GM21390 (cell line): ENCODE measurements around the gene ABLIM1.

Experiments
- ATAC-seq: cut with Tn5 transposase; IDR thresholded peaks from one replicate; pipeline ENCODE4 v1.9.1; 2021; ENCODE audit not compliant: unreplicated experiment

ABLIM1 gene

DNA sequence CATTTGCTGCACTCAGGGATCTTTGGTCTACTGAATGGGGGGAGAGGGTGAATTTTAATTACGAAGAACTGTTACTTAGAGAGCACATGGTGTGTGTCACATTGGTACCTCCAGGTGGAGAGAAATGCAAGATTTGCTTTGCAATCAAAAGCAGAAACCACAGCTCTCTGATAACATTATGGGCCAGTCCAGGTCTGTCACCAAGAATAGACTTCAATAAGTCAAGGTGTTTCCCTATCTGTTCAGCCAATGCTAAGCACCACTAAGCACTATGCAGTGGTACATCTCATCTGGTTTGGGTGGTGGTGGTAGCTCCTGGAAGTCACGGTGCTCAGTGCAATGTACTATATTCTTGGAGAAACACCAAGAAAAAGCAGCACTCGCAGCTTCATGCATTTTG lies 134.2 kb downstream of the ABLIM1 start:
- ATAC-seq = no peak

DNA sequence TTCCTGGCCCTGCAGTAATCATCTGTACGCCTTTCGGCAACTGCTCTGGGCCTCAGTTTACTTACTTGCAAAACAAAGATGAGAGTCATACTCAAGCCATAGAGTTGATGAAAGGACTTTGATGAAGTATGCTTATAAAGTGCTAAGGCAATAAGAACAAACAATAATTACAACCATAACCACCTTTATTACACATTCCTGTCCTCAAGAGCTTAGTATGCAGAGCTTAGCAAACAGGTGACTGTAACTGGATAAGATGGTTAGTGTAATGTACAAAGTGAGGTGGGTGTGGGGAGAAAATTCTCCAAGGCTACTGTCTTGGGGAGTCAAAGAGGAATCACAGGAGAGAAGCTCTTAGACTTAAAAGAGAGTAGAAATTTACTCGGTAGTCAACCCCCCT lies 136.8 kb downstream of the ABLIM1 start:
- ATAC-seq = no peak

DNA sequence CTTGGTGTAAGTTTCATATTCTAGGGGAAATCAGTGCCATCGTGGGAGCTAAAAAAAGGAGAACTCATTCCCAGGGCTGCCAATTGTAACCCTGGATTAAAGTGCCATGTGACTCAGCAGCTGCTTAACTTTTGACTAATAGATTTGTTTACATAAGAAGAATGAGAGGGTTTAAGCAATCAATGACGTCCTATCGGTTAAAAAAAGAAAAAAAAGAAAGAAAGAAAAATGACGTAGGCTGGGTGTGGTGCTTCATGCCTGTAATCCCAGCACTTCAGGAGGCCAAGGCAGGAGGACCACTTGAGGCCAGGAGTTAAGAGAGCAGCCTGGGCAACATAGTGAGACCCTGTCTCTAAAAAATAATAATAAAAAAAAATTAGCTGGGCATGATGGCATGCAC lies 137.6 kb downstream of the ABLIM1 start:
- no peak for ATAC-seq

DNA sequence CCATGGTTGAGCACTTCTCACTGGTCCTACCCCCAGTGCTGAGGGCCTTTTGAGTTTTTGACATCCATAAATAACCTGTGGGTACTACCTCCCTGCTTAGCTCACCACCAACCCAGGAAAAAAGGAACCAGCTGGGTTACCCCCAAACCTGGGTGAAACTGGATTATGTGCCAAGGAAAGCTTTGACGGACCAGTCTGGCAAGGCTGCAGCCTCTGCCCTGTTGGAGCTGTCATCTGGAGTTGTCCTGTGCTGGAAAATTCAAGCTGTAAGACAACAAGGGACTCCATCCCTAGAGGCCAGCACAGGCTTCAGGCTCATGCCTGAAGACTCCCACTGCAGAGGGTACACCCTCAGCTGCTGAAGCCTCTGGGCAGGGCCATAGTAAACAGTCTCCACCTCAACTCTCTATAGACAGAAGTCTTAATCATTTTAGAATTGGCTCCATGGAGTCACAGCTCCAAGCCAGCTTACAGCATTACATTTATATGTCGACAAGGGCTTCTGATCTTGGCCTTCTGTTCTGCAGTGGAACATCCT lies 138.2 kb downstream of the ABLIM1 start:
- no peak for ATAC-seq

DNA sequence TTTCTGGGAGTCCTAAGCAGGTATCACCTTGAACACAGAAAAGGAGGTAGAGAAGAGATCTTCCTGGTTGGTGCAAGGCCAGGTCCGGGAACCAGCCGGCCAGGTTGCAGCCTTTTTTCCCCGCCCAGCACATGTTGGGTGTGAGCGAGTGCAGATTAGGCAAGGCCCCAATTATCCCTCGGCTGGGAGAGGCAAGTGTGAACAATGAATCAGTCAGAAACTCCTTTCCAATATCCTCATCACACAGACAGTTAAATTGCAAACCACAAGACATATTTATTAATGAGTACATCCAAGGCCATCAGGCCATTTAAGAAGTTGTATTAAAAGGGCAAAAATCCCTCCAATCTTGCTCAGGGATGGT lies 138.8 kb downstream of the ABLIM1 start:
- no peak for ATAC-seq

DNA sequence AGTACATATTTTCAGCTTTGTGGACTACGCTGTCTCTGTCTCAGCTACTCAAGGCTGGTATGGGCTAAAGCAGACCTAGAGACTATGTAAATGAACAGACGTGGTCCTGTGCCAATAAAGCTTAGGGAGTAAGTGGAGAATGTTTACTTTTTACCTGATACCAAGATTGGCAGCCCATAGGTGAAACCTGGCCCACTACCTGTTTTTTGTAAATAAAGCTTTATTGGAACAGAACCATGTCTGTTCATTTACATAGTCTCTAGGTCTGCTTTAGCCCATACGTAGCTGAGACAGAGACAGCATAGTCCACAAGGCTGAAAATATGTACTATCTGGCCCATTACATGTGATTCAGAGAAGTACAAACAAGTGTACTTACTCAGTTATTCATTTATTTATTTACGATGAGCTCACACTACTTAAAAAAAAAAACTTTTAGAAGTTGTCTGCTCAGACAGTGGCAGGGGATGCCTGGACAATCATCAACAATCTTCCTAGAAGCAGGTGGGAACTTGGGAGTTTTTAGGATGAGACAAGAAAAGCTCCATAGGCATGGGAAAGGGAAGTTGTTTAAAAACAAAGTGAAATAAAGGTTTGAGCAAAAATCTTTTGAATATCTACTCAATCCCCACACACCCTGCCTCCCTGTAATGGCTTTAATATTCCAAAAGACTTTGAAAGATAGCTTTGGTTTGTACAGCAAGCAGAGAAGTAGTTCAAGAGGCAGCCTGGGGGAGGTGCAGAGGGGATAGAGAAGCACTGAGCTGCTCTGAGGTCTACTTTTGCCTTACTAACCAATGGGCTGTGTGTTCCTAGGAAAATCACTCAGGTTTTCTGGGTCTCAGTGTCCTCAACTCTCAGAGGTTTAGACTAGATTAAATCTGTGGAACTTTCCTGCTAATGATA lies 139.4 kb downstream of the ABLIM1 start:
- no peak for ATAC-seq

DNA sequence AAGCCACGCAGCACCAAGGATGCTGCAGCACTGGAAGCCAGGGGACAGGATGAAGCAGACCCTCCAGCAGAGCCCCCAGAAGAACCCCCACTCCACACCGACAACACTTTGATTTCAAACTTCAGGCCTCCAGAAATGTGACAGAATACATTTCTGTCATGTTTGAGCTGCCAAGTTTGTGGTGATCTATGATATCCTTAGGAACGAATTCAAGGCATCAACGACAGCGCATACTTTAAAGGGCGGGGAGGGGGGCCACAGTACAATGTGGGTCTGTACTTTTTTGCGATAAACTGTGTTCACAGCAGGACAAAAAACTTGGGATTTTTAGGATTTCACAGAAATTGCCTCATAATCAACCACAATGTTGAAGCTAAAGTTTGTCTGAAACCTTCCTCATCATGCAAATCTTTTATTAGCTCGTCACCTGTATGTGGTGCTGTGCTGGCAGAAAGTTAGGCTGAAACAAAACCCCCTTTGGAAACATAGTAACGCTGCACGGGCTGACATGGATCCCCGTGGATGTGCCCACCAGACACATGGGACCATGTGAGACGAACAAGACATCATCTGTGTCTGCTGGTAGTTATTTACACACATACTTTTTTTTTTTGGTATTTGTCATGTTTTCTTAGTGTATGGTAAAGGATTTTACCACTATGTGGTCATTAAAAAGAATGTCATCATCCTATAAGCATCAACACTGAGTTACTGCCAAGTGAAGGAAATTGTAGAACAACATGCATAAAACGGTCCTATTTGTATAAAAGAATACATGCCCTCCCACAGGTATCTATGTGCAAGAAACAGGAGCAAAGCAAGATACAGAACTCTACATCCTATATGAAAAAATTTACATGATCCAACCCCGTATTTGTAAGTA lies 140.5 kb downstream of the ABLIM1 start:
- ATAC-seq = no peak

DNA sequence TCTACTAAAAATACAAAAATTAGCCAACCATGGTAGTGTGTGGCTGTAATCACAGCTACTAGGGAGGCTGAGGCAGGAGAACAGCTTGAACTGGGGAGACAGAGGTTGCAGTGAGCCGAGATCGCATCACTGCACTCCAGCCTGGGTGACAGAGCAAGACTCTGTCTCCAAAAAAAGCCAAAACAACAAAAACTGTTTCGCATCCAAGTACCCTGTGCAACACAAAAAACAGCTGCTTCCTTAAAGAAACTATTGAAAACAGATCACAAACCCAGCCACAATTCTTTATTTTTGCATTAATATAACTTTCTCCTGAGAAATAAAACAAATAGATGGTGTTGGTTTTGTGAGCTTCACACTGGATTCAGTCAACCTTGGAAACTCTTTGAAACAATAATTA lies 141.7 kb downstream of the ABLIM1 start:
- ATAC-seq = no peak

DNA sequence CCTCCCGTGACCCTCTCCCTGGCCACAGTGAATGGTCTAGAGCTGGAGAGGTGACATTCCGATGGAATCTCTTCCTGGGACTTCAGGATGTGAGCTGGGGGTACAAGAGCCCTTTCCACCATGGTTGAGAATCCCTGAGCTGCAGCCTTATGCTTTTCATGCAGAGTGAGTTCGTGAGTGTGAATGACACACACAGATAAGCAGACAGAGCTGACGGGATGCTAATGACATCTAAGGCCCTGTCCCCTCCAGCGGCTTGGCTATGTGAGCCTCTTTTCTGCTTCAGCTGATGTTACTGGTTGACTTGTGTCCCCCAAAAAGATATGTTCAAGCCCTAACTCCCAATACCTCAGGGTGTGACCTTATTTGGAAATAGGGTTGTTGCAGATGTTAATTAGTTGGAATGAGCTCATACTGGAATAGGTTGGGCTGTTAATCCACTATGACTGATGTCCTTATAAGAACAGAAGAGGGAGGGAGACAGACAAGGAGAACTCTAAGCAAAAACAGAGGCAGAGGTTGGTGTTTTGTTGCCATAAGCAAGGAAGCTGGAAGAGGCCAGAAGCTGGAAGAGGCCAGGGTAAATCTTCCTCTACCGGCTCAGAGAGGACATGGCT lies 142.7 kb downstream of the ABLIM1 start:
- ATAC-seq = no peak

DNA sequence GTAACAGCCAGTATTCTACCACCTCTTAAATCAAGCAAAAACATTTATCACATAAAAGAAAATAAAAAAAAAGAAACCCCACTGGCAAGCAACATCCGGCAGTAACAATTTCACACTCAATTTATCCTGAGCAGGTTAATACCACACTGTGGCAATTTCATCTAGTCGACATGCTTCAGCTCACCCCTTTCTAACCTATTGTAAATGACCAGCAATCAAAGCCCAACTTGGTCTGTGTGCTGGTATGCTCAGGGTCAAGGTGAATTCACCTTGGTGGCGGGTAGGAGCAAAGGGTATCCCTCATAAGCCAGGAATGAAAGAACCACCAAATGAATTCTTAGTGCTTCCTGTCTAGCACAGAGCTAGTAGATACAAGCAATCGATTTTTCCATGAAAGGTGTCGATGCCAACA lies 144.7 kb downstream of the ABLIM1 start:
- ATAC-seq = no peak

DNA sequence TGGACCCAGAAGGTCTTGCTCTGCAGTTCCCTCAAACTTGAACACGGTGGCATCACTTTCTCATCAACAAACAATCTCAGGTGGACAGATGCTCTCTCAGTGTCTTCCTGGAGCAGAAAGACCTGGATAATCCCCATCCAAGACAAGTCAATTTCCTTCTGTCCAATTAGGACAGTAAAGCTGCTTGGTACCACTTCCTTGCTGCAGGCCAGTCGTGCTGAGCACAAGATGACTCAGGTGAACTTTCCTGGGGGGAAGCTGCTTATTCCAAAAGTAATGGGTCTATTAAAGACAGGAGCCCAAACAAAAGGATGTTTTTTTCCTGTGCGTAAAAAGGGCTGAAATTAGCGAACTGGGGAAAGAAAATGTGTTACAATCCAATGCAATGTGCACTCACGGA lies 146.2 kb downstream of the ABLIM1 start:
- ATAC-seq = no peak

DNA sequence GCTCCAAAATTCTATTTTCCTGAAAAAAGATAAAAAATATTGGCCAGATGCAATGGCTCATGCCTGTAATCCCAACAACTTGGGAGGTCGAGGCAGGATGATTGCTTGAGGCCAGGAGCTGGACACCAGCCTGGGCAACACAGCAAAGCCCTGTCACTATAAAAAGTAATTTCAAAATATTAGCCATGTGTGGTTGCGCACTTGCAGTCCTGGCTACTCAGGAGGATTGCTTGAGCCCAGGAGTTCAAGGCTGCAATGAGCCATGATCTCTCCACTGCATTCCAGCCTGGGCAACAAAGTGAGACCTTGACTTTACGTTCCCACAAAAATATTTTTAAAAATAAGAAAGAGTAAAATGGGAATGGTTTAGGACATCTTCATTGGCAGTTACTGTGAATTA lies 149.7 kb downstream of the ABLIM1 start:
- no peak for ATAC-seq

DNA sequence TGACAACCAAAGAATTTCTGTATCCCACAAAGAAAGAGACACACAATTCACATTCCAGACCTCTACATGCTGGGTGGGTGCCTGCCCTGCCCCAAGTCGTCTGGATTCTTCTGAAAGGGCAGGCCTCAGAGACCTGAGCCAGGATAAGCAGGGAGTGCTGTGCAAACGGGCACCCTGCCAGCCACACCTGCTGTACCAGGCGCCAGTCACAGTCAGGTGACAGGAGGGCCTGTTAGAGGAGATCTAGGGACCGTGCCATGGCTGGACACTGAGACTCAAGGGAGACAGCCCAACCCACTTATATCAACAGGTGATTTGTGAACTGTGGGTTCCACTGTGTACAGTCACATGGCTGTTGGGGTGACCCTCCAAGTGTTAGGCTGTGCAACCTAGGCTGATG lies 150.6 kb downstream of the ABLIM1 start:
- ATAC-seq = no peak

DNA sequence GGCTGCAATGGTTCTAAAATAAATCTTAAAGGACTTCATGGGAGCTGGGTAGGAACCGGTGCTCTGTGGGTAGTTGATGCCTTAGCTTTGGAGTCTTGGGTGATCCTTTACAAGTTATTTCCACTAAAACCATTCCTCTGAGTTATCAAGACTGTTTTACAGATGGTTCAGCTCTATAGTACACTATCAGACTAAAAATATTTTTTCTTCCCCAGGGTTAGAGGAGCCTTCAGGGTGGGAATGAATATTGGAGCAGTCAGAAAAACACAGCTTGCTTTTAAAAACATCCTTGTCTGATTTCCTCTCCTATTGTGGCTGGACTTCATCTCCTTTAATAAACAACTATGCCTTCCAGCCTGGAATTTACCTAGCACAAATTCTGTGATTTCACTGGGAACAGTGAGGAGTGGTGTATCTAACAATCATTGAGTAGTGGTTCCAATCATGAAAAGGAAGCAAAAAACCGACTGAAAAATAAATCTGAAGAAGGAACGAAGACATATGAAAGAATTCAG lies 151.1 kb downstream of the ABLIM1 start:
- no peak for ATAC-seq

DNA sequence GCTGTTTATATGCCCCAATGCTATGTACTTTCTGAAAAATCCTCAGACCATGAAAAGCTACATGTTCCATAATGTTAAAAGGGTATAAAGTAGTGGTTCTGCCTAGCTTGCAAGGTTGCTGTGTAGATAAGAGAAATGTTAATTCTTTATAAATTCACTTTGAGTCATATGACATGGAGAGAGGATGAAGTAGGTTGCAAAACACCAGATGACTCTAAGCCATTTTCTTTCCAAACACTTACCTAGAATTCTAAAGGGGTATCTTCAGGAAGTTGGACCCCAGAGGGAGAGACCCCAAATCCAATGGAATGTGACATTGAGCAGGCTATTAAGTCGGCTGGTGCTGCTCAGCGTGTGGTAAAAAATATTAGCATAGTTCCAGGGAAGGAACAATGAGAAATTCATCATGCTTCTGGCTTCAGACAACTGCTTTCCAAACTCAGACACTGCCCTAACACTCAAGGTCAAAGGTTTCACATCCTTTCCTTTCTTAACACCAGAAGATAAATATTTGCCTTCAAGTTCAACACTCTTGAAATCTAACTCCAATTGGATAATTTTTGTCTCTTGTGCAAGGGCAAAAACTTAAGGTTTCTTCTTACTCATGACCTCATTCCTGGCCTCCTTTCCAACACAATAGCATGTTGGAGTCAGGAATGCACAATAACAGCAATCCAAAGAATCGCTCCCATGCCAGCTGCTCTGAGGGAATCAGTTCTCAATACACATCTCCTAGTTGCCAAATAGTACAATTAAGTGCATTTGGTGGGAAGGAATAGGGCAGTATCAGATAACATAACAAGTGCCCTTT lies 153.1 kb downstream of the ABLIM1 start:
- no peak for ATAC-seq

DNA sequence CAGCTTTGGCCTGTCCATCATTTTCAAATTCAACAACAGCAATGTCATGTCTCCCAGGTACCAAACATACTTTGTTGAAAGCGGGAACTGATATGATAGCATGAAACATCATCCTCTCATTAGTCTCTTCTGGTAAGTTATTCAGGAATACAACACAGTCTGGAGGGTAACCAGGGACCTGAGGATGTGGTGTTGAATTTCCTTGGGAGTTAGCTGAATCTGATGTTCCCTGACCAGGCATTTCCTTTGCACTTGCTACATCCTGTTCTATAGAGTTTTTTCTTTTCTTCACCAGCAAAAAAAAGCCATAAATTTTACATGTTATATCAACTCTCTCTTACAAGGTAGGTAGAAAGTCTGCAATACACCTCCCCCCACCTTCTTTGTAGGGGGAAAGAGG lies 156.0 kb downstream of the ABLIM1 start:
- ATAC-seq = no peak

DNA sequence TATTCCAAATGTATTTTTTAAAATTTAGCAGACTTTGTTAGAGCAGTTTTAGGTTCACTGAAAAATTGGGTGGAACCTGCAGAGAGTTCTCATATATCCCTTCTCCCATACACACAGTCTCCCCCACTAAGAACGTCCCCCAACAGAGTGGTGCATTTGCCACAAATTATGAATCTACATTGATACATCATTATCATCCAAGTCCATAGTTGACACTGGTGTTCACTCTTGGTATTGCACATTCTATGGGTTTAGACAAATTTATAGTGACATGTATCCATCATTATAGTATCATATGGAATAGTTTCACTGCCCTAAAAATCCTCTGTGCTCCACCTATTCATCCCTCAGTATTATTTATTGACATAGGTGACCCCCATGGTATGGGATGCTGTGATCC lies 156.4 kb downstream of the ABLIM1 start:
- no peak for ATAC-seq

DNA sequence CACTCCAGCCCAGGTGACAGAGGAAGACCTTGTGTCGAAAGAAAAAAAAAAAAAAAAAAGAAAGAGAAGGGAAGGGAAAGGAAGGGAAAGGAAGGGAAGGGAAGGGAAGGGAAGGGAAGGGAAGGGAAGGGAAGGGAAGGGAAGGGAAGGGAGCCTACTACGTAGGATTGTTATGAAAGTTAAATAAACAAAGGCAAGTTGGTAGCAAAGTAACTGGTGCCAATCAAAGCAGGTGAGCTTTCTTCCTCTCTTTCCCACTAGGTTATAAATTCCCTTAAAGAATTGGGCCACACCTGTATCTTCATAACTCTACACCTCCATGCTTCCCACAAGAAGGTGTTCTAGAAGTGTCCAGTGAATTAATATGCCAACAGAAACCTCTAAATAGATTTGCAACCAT lies 157.4 kb downstream of the ABLIM1 start:
- no peak for ATAC-seq

DNA sequence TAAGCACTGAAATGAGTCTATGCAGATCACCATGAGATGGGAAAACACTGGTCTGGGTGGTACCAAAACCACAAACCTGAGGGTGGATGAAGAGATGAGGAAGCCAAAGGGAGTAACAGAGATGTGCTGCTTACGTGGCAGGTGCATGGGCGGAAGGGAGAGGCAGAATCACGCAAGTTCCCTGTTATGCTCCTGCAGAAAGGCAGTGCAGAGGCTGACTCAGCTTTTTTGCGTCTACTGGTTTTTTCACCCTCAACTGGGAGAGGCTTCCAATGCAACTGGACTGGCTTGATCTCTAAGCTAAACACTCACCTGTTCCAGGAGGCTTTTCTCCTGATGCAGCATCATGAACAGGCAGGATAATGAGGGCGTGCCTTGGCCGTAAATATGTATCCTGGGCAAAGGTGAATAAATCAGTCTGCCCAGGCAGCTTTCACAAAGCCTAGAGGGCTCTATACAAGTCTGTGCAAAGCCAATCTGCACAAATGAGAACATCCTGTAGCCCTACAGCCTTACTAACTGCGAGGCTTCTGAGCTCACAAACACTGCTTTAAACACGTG lies 158.4 kb downstream of the ABLIM1 start:
- ATAC-seq = peak; percentile 27

DNA sequence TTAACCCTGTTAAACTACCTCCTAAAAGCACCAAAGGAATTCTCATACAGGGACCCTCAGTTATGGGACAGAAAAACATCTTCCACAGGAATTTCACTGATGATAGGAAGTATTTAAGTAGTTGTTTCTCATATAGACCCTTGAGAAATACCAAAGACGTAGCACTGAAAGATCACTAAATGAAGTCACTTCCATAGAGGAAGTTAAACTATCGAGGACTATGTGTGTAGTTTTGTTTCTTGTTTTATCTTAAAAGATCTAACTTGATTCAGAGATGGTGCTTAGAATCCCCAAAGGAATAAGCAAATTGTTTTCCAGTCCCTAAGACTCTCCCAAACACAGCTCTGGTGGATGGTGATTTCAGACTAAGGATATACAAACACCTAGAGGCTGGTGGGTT lies 159.0 kb downstream of the ABLIM1 start:
- peak; percentile 29 for ATAC-seq
